ENCODE measurements around the gene IGSF23. TPM values are rescaled to one million over a fixed set of nuclear protein-coding genes. Genes with fewer than 3 reads are reported as not detected.
A peak's percentile ranks its signal among the peaks of the same experiment; 100 is the strongest.
"Not testable (repeated sequence)": the region's sequence is repeated elsewhere in the genome, so short reads cannot be mapped to it uniquely, and the experiment has no call there.

The IGSF23 gene
- total and polyA plus RNA-seq, 2 experiments from 2014 or later, result 0.63 TPM; not detected in 1

DNA sequence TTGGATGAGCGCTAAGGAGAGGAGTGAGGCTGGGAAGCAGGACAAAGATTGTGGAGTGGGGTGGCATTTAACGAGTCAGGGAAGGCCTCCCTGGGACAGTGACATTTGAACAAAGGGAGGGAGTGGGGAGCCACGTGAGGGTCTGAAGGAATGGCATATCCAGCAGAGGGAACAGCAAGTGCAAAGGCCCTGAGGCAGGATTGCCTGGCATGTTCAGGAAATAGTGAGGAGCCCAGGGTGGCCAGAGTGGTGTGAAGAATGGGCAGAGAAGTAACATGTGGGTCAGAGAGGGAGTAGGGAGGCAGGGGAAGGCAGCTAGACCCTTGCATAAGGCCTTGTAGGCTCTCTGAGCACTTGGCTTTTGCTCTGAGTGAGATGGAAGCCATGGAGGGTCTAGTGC, 15.4 kb downstream of the IGSF23 start:
- H3K4me2 ChIP-seq (ENCODE audit: unreplicated experiment), result no peak overlapping the region
- H3K79me2 ChIP-seq (ENCODE audit: insufficient read depth), result no peaks in the 10 kb centered on the region
- peaks cover 20% of the 10 kb centered on the region for H3K4me1 ChIP-seq (ENCODE audit: insufficient read depth)
- no peaks in the 10 kb centered on the region for H4K20me1 ChIP-seq (ENCODE audit: insufficient read depth)
- peaks cover 17% of the 10 kb centered on the region for H3F3A ChIP-seq (ENCODE audit: insufficient read depth)
- 67 to 72% methylated on average over 3 of the region's 3 CpGs for WGBS, 2 experiments (ENCODE audit: low coverage in 1 of 2, low lambda C conversion rate in 2 of 2, missing lambda C conversion rate in 2 of 2)
- no peak overlapping the region for H3K9ac ChIP-seq
- H3K9me3 ChIP-seq (ENCODE audit: low read depth), result no peaks in the 10 kb centered on the region
- DNase-seq, result no peak
- TF ChIP-seq EZH2phosphoT487 (IDR thresholded peaks at IDR 0.05; ENCODE audit: insufficient read depth, low read depth), result no peak
- TF ChIP-seq EZH2 (IDR thresholded peaks at IDR 0.05; ENCODE audit: insufficient read depth, poor library complexity, severe bottlenecking), result no peak
- in situ Hi-C loops (cut with MboI), result no loop called here
- no peak overlapping the region for H3K27ac ChIP-seq
- H3K27me3 ChIP-seq (replicated peaks; ENCODE audit: insufficient read depth), result no peaks in the 10 kb centered on the region
- H2AFZ ChIP-seq, result no peak overlapping the region
- H3K4me3 ChIP-seq, result no peak overlapping the region
- H3K9me2 ChIP-seq (ENCODE audit: insufficient read depth), result no peaks in the 10 kb centered on the region
- no peaks in the 10 kb centered on the region for H3K36me3 ChIP-seq (ENCODE audit: low read depth)

DNA sequence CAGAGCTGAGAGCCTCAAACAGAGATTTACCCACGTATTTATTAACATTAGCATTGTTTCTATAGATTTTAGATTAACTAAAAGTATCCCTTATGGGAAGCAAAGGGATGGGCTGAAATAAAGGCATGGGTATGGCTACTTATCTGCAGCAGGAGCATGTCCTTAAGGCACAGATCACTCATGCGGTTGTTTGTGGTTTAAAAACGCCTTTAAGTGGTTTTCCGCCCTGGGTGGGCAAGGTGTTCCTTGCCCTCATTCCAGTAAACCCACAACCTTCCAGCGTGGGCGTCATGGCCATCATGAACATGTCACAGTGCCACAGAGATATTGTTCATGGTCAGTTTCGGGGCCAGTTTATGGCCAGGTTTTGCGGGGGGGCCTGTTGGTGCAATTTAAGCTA, 18.2 kb downstream of the IGSF23 start:
- H3K79me2 ChIP-seq (ENCODE audit: insufficient read depth); in situ Hi-C loops (cut with MboI); DNase-seq; H3K36me3 ChIP-seq (ENCODE audit: low read depth); H3K9me2 ChIP-seq (ENCODE audit: insufficient read depth); H3K9ac ChIP-seq; H3K4me3 ChIP-seq; H3K9me3 ChIP-seq (ENCODE audit: low read depth); H3K4me2 ChIP-seq (ENCODE audit: unreplicated experiment); H3K27me3 ChIP-seq (replicated peaks; ENCODE audit: insufficient read depth); H2AFZ ChIP-seq; H3K27ac ChIP-seq; H4K20me1 ChIP-seq (ENCODE audit: insufficient read depth): not testable (repeated sequence)
- 84 to 90% methylated on average over 8 of the region's 8 CpGs for WGBS, 2 experiments (ENCODE audit: low coverage in 1 of 2, low lambda C conversion rate in 2 of 2, missing lambda C conversion rate in 2 of 2)
- H3F3A ChIP-seq (ENCODE audit: insufficient read depth), result peaks cover 24% of the 10 kb centered on the region
- peaks cover 23% of the 10 kb centered on the region for H3K4me1 ChIP-seq (ENCODE audit: insufficient read depth)

DNA sequence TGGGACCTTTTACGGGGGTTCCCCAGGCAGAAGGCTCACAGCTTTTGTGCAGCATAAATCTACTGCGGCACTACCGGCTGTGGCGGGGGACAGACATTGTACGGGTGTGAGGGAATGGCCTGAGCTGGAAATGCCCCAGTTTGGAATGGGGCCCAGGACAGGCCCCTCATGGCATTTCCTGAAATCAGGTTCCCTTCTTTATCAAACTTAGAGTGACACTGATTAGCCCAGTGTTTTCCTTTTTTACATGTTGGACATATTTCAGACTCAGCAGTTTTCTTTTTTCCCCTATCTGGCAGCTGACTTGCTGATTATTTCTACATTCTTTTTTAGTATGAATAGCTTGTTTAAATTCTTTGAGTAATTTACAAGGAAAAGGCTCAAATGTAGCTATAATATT, 20.7 kb downstream of the IGSF23 start:
- H3K9ac ChIP-seq; H3K9me3 ChIP-seq (ENCODE audit: low read depth); H3K4me3 ChIP-seq; H4K20me1 ChIP-seq (ENCODE audit: insufficient read depth); DNase-seq; H3K79me2 ChIP-seq (ENCODE audit: insufficient read depth); H3K9me2 ChIP-seq (ENCODE audit: insufficient read depth); H3K36me3 ChIP-seq (ENCODE audit: low read depth); H2AFZ ChIP-seq; H3K4me2 ChIP-seq (ENCODE audit: unreplicated experiment); in situ Hi-C loops (cut with MboI); H3K27me3 ChIP-seq (replicated peaks; ENCODE audit: insufficient read depth); H3K27ac ChIP-seq: not testable (repeated sequence)
- WGBS, 2 experiments (ENCODE audit: low coverage in 1 of 2, low lambda C conversion rate in 2 of 2, missing lambda C conversion rate in 2 of 2), result 34 to 56% methylated on average over 5 of the region's 5 CpGs
- peaks cover 19% of the 10 kb centered on the region for H3K4me1 ChIP-seq (ENCODE audit: insufficient read depth)
- peaks cover 25% of the 10 kb centered on the region for H3F3A ChIP-seq (ENCODE audit: insufficient read depth)

DNA sequence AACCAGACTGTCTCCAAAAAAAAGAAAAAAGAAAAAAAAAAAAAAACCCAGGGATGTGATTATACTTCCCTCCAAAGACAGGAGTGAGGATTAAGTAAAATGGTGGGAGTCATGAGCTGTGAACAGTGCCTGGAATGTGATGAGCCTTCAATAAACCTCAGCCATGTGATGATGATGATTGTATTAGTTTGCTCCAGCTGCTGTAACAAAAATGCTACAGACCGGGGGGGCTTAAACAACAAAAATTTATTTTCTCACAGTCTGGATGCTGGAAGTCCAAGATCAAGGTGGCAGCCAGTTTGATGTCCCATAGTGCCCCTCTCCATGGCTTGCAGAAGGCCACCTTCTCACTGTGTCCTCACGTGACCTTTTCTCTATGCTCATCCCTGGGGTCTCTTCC, 21.4 kb downstream of the IGSF23 start:
- 80 to 84% methylated on average over 2 of the region's 2 CpGs for WGBS, 2 experiments (ENCODE audit: low coverage in 1 of 2, low lambda C conversion rate in 2 of 2, missing lambda C conversion rate in 2 of 2)
- Histone ChIP-seq H2AFZ (no peak overlapping the region), H3K9ac (no peak overlapping the region), H3K79me2 (ENCODE audit: insufficient read depth) (no peaks in the 10 kb centered on the region), H3K9me3 (ENCODE audit: low read depth) (no peaks in the 10 kb centered on the region), H3F3A (ENCODE audit: insufficient read depth) (peaks cover 25% of the 10 kb centered on the region), H3K27me3 (replicated peaks; ENCODE audit: insufficient read depth) (no peaks in the 10 kb centered on the region), H3K4me1 (ENCODE audit: insufficient read depth) (peaks cover 19% of the 10 kb centered on the region), H3K27ac (no peak overlapping the region), H3K9me2 (ENCODE audit: insufficient read depth) (no peaks in the 10 kb centered on the region), H4K20me1 (ENCODE audit: insufficient read depth) (no peaks in the 10 kb centered on the region), H3K4me3 (no peak overlapping the region), H3K4me2 (ENCODE audit: unreplicated experiment) (no peak overlapping the region), H3K36me3 (ENCODE audit: low read depth) (no peaks in the 10 kb centered on the region)
- TF ChIP-seq EZH2 (IDR thresholded peaks at IDR 0.05; ENCODE audit: insufficient read depth, poor library complexity, severe bottlenecking) (no peak), EZH2phosphoT487 (IDR thresholded peaks at IDR 0.05; ENCODE audit: insufficient read depth, low read depth) (no peak)
- DNase-seq, result no peak
- in situ Hi-C loops (cut with MboI), result no loop called here

DNA sequence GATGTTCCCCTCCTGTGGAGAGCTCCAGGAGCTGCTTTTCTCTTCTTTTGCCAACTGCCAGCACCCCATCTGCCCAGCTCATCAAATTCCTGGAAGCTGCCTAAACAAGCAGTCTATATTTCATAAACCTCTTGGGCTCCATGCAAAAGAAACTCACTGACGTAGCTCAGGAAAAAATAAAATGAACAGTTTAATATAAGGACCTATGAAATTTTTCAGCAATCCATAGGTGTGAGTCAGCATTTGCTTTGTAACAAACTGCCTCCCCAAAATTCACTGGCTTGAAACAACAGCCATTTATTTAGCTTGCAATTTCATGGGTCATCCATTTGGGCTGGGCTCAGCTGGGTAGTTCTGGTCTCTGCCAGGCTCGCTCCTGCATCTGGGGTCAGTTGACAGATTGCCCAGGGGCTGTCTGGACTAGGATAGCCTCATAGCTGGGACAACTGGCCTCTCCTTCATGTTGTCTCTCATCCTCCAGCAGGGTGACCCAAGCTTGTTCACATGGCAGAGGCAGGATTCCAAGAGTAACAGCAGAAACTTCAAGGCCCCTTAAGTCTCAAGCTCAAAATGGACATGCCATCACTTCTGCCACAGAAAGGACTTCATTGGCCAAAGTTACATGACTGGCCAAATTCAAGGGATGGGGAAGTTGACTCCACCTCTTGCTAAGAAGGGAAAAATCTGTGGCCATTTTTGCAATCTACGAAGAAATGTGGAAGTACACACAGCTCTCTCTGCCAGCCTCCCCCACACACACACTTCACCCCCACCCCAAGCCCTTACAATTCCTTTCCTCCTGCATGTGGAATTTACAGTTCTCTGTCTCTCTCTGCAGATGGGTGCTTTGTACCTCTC, 22.4 kb downstream of the IGSF23 start:
- DNase-seq, result peak; percentile 68
- WGBS, 2 experiments (ENCODE audit: low coverage in 1 of 2, low lambda C conversion rate in 2 of 2, missing lambda C conversion rate in 2 of 2), result 65 to 74% methylated on average over 3 of the region's 3 CpGs
- Histone ChIP-seq H3K9ac (no peak overlapping the region), H3K27me3 (replicated peaks; ENCODE audit: insufficient read depth) (no peaks in the 10 kb centered on the region), H3K9me3 (ENCODE audit: low read depth) (no peaks in the 10 kb centered on the region), H3F3A (ENCODE audit: insufficient read depth) (peaks cover 26% of the 10 kb centered on the region), H3K27ac (peak overlapping the region; percentile 39), H3K36me3 (ENCODE audit: low read depth) (no peaks in the 10 kb centered on the region), H3K79me2 (ENCODE audit: insufficient read depth) (no peaks in the 10 kb centered on the region), H3K9me2 (ENCODE audit: insufficient read depth) (no peaks in the 10 kb centered on the region), H3K4me3 (no peak overlapping the region), H3K4me2 (ENCODE audit: unreplicated experiment) (peak overlapping the region; percentile 51), H3K4me1 (ENCODE audit: insufficient read depth) (peaks cover 24% of the 10 kb centered on the region), H2AFZ (peak overlapping the region; percentile 46), H4K20me1 (ENCODE audit: insufficient read depth) (no peaks in the 10 kb centered on the region)
- TF ChIP-seq EZH2 (IDR thresholded peaks at IDR 0.05; ENCODE audit: insufficient read depth, poor library complexity, severe bottlenecking), result no peak
- TF ChIP-seq EZH2phosphoT487 (IDR thresholded peaks at IDR 0.05; ENCODE audit: insufficient read depth, low read depth), result no peak
- in situ Hi-C loops (cut with MboI), result no loop called here

Data from GM23248 (cell line).